HG02623 (cell line): ENCODE results near the gene CD244.

Experiments used
- ATAC-seq: cut with Tn5 transposase; IDR thresholded peaks from one replicate; pipeline ENCODE4 v1.9.1; 2021; ENCODE audit warnings: moderate library complexity; ENCODE audit not compliant: unreplicated experiment

CD244 gene

DNA sequence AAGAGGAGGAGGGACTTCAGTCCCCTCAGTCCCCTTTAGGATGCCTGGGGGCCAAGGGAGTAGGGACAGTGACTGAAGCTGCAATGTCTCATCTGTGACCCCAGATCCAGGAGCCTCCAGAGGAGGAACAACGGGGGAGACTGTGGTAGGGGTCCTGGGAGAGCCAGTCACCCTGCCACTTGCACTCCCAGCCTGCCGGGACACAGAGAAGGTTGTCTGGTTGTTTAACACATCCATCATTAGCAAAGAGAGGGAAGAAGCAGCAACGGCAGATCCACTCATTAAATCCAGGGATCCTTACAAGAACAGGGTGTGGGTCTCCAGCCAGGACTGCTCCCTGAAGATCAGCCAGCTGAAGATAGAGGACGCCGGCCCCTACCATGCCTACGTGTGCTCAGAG, 48.4 kb downstream of the CD244 start:
- no peak for ATAC-seq

DNA sequence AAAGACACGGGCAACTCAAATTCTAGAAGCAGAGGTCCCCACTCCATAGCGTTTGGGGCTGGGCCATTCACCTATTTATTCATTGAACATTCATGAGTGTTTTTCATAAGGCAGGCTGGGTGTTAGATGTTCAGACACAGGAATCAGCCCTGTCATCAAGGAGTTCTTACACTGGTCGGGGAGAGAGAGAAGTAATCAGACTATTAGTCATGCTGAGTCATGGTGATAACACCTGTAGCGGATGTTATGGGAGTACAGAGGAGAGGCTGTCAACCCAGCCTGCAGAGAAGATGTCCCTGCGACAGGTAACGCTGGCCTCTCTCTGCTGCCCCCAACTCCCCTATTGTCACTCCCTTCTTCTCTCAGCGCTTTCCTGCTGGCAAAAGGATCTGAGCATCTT, 49.5 kb downstream of the CD244 start:
- ATAC-seq: no peak

DNA sequence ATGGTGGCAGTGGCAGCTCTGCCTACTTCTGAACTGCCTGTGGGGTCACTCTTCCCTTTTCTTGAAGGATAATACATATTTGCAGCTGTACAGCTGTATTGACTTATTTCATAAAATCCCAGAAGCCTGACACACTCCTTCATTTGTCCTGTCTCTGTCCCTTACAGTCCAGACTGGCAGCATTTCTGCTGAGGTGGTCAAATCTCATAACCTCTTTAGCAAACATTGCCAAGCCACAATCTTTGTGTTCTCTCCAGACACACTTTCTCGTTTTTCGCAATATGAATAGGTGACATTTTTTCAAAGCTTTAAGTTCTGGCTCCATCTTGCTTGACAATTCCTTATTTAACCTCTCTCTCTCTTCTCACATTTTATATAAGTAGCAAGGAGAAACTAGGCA, 51.5 kb downstream of the CD244 start:
- ATAC-seq: no peak

DNA sequence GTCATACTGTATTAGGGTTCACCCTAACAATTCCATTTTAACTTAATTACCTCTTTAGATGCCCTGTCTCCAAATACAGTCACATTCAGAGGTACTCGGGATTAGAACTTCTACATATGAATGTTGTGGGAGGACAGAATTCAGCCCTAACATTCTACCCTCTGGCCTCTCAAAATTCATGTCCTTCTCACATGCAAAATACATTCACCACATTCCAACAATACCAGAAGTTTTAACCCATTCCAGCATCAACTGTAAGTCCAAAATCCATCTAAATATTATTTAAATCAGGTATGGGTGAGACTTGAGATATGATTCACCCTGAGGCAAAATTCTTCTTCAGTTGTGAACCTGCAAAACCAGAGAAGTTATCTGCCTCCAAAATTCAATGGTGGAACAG, 52.2 kb downstream of the CD244 start:
- ATAC-seq: no peak

DNA sequence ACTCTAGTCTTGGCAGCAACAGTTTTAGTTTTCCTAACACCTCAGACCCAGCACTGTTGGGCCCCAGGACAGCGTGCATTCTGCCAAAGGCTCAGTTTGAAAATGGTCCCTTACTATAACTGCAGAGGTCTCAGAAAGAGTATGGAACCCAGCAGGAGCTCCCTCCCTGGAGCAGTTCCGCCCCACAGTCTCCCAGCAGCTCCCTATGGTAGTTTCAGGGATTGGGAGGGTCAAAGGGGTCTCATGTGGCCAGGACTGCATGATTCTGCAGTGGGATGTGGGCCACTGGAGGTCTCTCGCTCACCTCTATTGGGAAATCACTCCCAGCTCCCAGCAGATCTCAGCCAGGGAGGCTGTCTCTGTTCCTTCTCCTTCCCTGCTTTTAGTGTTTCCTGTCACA, 54.4 kb downstream of the CD244 start:
- ATAC-seq: no peak

DNA sequence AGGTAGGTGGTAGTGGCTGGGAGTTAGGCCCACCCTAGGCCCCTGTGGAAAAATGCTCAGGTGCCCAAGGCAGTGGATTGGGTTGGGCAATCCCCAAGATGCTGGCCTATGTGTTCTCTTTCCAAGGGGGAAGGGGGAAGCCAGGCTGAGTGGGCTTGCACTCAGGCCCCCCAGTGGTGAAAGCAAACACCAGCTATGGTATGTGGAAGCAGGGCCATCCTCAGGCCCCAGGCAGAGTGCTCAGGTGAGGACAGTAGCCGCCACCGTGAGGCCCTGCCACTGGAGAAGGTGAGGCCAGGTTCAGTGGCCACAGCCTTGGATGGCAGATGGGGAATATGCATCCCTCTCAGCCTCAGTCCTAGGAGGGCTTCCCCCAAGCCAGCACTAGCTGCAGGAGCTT, 54.9 kb downstream of the CD244 start:
- no peak for ATAC-seq

DNA sequence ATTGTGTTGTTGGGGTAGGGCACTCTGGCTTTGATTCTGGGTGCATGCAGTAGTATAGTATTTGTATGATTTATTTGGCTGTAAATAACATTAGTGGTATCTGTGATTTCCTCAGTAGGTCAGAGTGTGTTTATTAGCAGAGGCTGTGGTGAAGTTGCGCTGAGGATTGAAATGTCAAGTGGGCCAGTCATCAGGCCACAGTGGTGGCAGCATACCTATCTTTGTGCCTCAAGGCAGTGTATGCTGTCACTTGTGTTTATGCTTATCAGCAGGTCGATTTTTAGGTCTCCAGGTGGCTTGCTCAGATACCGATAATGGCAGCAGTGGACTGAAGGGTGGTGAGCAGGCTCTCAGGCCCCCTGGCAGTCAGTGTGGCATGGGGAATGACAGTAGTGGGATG, 55.4 kb downstream of the CD244 start:
- ATAC-seq: no peak

DNA sequence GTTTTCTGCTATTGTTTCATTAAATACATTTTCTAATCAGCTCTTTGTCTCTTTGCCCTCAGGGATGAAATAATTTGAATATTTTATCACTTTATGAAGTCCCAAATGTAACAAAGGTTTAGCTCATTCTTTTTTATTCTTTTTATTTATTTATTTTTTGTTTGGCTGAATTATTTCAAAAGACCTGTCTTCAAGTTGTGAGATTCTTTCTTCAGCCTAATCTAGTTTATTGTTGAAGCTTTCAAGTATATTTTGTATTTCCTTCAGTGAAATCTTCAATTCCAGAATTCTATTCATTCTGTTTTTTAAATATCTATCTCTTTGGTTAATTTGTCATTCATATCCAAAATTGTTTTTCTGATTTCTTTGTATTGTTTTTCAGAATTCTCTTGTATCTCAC, 55.9 kb downstream of the CD244 start:
- ATAC-seq: no peak

DNA sequence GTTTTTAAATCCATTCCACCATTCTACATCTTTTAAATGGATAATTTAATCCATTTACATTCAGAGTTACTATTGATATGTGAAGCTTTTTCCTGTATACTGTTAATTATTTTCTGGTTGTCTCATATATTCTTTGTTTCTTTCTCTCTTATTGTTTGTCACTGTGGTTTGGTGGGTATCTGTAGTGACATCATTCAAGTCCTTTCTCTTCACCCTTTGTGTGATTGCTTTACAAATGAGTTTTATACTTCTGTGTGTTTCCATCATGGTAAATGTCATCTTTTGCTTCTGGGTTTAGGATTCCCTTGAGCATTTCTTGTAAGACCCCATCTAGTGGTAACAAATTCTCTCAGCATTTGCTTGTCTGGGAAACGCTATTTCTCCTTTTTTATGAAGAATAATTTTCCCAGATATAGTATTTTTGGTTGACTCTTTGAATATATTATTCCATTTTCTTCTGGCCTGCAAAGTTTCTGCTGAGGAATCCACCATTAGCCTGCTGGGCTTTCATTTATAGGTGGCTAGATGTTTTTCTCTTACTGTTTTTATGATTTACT, 56.5 kb downstream of the CD244 start:
- no peak for ATAC-seq

DNA sequence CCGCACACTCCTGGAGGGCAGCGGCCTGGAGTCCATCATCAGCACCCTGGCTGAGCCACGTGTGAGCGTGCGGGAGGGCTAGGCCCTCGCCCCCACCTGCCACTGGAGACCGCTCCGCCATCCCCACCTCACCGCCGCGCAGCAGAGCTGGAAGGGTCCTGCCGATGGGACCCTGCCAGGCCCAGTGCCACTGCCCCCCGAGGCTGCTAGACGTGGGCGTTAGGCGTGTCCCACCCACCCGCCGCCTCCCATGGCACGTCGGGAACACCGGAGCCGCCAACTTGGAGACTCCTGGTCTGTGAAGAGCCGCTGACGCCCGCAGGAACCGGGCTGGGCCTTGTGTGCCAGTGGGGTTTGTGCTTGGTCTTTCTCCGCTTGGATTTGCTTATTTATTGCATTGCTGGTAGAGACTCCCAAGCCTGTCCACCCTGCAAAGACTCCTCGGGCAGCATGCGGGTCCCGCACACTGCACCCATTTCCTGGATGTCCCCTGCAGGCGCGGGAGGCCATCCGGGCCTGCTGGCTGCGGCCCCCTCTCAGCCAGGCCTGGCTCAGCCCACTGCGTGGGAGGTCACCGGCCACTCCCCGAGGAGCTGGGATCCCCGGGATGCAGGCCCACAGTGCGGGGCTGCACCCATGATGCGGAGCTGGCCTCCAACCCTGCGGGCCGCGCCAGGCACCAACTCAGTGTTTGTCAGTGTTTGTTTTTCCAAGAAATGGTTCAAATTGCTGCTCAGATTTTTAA, 60.7 kb downstream of the CD244 start:
- no peak for ATAC-seq

DNA sequence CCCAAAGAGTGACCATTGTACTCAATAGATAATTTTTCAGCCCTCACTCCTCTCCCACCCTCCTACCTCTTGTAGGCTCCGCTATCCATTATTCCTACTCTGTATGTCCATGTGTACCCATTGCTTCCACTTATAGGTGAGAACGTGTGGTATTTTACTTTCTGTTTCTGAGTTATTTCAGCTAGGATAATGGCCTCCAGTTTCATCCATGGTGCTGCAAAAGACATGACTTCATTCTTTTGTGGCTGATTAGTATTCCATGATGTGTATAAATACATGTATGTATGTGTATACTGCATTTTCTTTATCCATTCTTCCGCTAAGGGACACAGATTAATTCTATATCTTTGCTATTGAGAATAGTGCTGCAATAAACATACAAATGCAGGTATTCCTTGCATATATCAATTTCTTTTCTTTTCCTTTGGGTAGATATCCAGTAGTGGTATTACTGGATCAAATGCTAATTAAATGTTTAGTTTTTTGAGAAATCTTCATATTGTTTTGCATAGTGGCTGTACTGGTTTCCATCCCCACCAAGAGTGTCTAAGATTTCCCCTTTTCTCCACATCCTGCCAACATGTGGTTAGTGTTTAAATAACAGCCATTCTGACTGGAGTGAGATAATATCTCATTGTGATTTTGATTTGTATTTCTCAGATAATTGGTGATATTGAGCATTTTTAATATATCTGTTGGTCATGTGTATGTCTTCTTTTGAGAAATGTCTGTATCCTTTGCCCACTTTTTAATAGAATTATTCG, 61.9 kb downstream of the CD244 start:
- no peak for ATAC-seq

DNA sequence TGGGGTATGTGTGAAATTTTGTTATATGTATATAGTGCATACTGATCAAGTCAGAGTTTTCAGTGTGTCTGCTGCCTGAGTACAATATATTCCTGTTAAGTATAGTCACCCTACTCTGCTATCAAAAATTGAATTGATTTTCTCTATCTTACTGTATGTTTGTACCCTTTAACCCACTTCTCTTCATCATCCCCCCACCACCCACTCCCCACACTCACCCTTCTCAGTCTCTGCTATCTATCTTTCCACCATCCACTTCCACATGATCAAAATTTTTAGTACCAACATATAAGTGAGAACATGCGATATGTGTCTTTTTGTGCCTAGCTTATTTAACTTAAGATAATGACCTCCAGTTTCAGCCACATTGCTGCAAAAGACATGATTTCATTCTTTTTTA, 62.5 kb downstream of the CD244 start:
- ATAC-seq: no peak

DNA sequence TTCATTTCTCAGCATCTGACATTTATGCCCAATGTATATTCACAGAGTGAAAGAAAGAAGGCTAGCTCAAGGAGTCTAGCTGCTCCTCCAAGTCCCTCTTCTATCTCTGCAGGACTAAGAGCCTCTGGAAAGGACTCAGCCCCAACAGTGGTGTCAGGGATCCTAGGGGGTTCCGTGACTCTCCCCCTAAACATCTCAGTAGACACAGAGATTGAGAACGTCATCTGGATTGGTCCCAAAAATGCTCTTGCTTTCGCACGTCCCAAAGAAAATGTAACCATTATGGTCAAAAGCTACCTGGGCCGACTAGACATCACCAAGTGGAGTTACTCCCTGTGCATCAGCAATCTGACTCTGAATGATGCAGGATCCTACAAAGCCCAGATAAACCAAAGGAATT, 63.0 kb downstream of the CD244 start:
- ATAC-seq: no peak

DNA sequence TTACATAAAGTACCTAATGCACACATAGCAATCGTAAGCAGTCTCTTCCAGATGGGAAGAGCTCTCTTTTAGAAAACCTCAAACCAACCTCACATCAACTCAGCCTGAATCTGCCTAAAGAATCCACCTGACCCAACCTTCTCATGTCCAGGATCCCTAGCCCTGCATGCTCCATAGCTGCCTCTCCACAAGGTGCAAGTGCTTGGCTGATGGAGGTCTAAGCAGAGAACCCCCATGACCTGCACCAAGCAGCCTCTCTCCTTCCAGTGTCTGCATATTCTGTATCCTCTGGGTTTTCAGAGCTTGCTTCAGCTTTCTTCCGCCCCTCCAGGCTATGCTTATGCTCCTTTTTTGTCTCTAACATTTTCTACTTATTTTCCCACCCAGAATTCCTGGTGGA, 64.2 kb downstream of the CD244 start:
- no peak for ATAC-seq

DNA sequence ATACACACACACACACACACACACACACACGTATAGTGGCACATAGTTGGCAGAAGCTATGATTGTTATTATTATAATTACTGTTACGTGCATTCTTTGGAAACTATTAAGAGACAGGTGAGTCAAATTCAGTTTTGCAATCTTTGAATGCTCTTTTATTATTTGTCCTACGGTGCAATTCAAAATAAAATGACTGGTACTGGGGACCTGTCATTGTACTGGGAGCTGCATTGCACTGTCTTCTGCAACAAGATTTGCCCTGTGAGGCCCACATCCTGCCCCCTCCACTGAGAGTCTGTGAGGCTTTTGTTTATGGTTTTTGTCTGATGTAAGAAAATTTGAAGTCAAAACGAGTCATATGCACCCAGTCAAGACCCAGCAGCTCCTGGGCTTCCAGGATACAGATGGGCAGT, 64.8 kb downstream of the CD244 start:
- no peak for ATAC-seq

DNA sequence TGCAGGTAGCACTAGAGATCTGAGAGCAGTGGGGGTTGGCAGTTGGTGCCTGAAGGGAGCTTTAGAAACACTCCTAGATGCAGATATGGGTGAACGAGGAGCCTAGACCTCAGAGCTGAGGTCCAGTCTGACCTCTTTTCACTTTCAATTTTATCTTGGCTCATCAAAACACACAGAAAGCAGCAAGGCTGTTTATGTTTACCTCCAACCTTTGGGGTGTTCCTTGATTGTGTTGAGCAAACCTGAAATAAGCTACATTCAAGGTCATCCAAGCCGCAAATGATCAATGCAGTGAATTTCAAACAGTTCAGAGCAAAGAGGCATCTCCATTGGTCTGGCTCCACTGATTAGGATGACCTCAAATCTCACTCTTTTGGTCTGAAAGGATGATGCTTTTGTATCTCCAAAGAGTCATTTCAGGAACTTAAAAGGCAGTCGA, 65.4 kb downstream of the CD244 start:
- peak; percentile 44 for ATAC-seq

DNA sequence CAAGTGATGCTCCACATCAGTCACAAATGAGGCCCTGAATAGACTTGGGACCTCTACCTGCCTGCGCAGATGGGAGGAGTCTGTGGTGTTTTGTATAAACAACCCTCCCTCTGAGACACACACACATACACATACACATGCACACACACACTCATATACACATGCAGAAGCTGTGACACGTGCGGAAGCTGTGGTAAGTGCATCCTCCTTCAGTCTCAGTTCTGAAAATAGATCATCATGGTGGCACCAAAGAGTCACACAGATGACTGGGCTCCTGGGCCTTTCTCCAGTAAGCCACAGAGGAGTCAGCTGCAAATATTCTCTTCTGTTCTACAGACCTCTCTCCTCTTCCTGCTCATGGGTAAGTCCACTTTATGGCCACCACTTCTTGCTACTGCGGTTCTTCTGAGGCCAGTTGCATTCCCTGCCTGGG, 66.7 kb downstream of the CD244 start, which contains the start of gene LY9:
Gene LY9, plus strand, starts transcription at position 224 of the 433 bp plus-strand sequence. Its CDS starts 14 bp downstream, at position 238.
- ATAC-seq: peak; percentile 63

DNA sequence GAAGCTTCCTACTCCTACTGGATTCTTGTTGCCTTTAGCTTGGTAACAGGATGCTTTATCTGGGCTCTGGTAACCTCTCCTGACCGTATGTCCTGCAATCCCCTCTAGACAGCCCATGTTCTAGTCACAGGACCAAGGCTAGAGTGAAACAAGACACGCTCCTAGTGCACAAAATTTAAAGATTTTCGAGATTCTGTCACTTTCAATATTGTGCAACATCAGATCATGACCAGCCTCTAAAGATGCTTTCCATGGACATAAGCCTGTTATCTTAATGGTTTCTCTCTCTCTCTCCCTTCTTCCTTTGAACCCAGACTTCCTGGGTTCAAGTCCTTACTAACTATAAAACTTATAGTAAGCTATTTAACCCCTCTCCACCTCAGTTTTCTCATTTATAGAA, 68.3 kb downstream of the CD244 start:
- ATAC-seq: no peak

DNA sequence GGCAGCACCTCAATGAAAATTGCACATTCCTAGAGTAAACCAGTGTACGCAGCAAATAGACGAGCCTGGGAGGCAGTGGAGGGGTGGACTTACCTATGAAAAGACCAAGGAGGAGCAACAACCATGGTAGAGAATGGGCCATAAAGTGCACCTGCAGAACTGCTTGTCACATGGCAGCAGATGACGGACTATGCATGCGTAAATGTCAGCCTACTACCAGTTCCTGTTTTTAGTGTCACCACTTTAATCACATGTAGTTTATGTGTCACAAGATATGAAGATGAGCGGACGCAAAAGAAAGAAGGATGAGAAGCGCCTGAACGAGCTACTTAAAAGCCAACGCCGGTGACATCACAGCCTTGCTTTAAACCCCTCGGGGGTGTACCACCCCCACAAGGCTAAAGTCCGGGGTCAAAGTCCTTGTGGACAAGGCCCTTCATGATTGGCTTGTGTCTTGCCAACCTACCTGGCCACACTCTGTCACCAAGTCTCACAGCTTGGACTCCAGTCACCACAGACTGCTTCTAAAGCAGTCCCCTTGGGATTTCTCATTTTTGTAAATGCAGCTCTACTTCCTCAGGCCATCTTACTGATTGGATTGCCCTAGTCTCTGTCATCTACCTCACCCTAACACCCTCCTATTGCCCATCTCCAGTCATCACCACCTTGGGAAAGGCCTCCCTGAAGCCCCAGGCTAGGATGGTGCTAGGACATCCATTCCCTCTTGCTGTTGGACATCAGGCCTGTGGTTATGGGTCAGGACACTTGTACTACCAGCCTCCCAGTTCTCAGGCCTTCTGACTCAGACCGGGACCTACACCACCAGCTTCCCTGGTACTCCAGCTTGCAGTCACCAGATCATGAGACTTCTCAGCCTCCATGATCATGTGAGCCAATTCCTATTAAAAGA, 72.7 kb downstream of the CD244 start:
- peak; percentile 86 for ATAC-seq

DNA sequence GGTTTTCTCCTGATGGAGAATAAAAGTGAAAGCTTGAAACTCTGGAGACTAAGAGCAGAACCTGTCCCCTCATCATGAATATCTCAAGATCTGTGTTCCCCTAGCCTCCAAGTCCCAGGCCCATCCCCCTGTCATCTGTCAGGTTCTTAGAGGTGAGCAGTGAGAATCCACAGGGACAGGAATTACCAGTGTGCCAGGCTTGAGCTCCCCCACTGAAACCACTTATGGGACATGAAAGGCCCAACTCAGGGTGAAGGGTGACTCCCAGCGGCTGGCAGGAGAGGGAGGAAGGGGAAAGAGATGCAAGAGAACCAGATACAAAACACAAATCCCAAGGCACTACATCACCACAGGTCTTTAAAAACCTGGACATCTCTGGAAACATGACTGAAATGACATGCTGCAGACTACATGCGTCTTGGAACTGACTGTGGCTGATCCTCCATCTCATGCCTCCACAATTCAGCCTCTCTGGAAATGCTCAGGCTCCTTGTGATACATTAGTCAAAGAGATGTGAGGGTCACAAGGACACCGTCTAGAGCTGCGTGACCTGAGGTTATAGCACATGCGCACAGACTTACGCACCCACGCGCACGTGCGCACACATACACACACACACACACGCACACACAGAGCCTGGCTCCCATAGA, 73.5 kb downstream of the CD244 start:
- ATAC-seq: peak; percentile 20
